ENCODE measurements around the gene CDC42BPB. TPM values are rescaled to one million over a fixed set of nuclear protein-coding genes. Genes with fewer than 3 reads are reported as not detected.
A peak's percentile ranks its signal among the peaks of the same experiment; 100 is the strongest.
"Not testable (repeated sequence)": the region's sequence is repeated elsewhere in the genome, so short reads cannot be mapped to it uniquely, and the experiment has no call there.

CDC42BPB gene
- total RNA-seq, 1 donor from 2014 or later, result 187 TPM

- TF ChIP-seq, protein P1, sequence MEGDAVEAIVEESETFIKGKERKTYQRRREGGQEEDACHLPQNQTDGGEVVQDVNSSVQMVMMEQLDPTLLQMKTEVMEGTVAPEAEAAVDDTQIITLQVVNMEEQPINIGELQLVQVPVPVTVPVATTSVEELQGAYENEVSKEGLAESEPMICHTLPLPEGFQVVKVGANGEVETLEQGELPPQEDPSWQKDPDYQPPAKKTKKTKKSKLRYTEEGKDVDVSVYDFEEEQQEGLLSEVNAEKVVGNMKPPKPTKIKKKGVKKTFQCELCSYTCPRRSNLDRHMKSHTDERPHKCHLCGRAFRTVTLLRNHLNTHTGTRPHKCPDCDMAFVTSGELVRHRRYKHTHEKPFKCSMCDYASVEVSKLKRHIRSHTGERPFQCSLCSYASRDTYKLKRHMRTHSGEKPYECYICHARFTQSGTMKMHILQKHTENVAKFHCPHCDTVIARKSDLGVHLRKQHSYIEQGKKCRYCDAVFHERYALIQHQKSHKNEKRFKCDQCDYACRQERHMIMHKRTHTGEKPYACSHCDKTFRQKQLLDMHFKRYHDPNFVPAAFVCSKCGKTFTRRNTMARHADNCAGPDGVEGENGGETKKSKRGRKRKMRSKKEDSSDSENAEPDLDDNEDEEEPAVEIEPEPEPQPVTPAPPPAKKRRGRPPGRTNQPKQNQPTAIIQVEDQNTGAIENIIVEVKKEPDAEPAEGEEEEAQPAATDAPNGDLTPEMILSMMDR (IDR thresholded peaks at IDR 0.05; ENCODE audit: unreplicated experiment), result no peak
- Mint-ChIP-seq H3K27me3 (ENCODE audit: unreplicated experiment) (peaks cover 5% of the 10 kb centered on the region), H3K27ac (ENCODE audit: unreplicated experiment) (no peak overlapping the region), H3K4me1 (ENCODE audit: unreplicated experiment) (peaks cover 47% of the 10 kb centered on the region), H3K4me3 (ENCODE audit: unreplicated experiment) (no peak overlapping the region), H3K9me3 (ENCODE audit: unreplicated experiment) (no peaks in the 10 kb centered on the region), H3K36me3 (ENCODE audit: low read depth, unreplicated experiment) (peaks cover 8% of the 10 kb centered on the region)
- no peak for DNase-seq (ENCODE audit: low spot score)
Measured at GRCh38 chr14:103027451-103027850, 29.9 kb downstream of the CDC42BPB start.

GRCh38 chr14:103026988-103027387 is 30.4 kb downstream of the CDC42BPB start:
- H3K4me3 Mint-ChIP-seq (ENCODE audit: unreplicated experiment), result peak overlapping the region; percentile 7
- peaks cover 8% of the 10 kb centered on the region for H3K36me3 Mint-ChIP-seq (ENCODE audit: low read depth, unreplicated experiment)
- H3K9me3 Mint-ChIP-seq (ENCODE audit: unreplicated experiment), result no peaks in the 10 kb centered on the region
- peaks cover 47% of the 10 kb centered on the region for H3K4me1 Mint-ChIP-seq (ENCODE audit: unreplicated experiment)
- no peak for DNase-seq (ENCODE audit: low spot score)
- no peak overlapping the region for H3K27ac Mint-ChIP-seq (ENCODE audit: unreplicated experiment)
- TF ChIP-seq, protein P1 (IDR thresholded peaks at IDR 0.05; ENCODE audit: unreplicated experiment), result no peak
- H3K27me3 Mint-ChIP-seq (ENCODE audit: unreplicated experiment), result peaks cover 4% of the 10 kb centered on the region

GRCh38 chr14:103026196-103026595 is 31.2 kb downstream of the CDC42BPB start:
- peaks cover 13% of the 10 kb centered on the region for H3K36me3 Mint-ChIP-seq (ENCODE audit: low read depth, unreplicated experiment)
- H3K9me3 Mint-ChIP-seq (ENCODE audit: unreplicated experiment); H3K27me3 Mint-ChIP-seq (ENCODE audit: unreplicated experiment); H3K4me3 Mint-ChIP-seq (ENCODE audit: unreplicated experiment); H3K27ac Mint-ChIP-seq (ENCODE audit: unreplicated experiment); DNase-seq (ENCODE audit: low spot score): not testable (repeated sequence)
- H3K4me1 Mint-ChIP-seq (ENCODE audit: unreplicated experiment), result peaks cover 50% of the 10 kb centered on the region

GRCh38 chr14:103023881-103024473 is 33.4 kb downstream of the CDC42BPB start:
- DNase-seq (ENCODE audit: low spot score), result peak; percentile 55
- TF ChIP-seq, protein P1 (IDR thresholded peaks at IDR 0.05; ENCODE audit: unreplicated experiment), result no peak
- H3K36me3 Mint-ChIP-seq (ENCODE audit: low read depth, unreplicated experiment), result peaks cover 26% of the 10 kb centered on the region
- H3K4me1 Mint-ChIP-seq (ENCODE audit: unreplicated experiment), result peaks cover 67% of the 10 kb centered on the region
- peak overlapping the region; percentile 97 for H3K27ac Mint-ChIP-seq (ENCODE audit: unreplicated experiment)
- H3K9me3 Mint-ChIP-seq (ENCODE audit: unreplicated experiment), result no peaks in the 10 kb centered on the region
- peak overlapping the region; percentile 69 for H3K4me3 Mint-ChIP-seq (ENCODE audit: unreplicated experiment)
- H3K27me3 Mint-ChIP-seq (ENCODE audit: unreplicated experiment), result peaks cover 12% of the 10 kb centered on the region

DNA sequence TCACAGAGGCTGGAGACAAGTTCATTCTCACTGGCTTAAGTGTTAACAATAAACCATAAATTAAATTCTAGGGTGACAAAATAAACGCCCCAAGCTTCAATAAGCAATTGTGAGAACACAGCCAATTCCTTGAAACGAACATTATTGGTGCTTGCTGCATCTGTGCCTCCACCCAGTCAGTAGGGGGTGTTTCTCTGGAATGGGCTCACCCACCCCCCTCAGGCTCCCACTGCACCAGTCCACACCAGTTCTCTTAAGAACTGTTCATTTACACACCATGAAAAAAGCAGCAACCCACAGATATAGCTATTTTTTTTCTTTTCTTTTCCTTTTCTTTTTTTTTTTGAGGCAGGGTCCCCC is 34.7 kb downstream of the CDC42BPB start:
- H3K27me3 Mint-ChIP-seq (ENCODE audit: unreplicated experiment), result peaks cover 12% of the 10 kb centered on the region
- TF ChIP-seq, protein P1 (IDR thresholded peaks at IDR 0.05; ENCODE audit: unreplicated experiment), result no peak
- peaks cover 79% of the 10 kb centered on the region for H3K4me1 Mint-ChIP-seq (ENCODE audit: unreplicated experiment)
- H3K9me3 Mint-ChIP-seq (ENCODE audit: unreplicated experiment), result no peaks in the 10 kb centered on the region
- peak overlapping the region; percentile 90 for H3K27ac Mint-ChIP-seq (ENCODE audit: unreplicated experiment)
- peaks cover 32% of the 10 kb centered on the region for H3K36me3 Mint-ChIP-seq (ENCODE audit: low read depth, unreplicated experiment)
- no peak for DNase-seq (ENCODE audit: low spot score)
- H3K4me3 Mint-ChIP-seq (ENCODE audit: unreplicated experiment), result peak overlapping the region; percentile 44
